HCT116 (cell line): ENCODE measurements around the gene SYF2. TPM values are rescaled to one million over a fixed set of nuclear protein-coding genes. Genes with fewer than 3 reads are reported as not detected.

Experiments used
- ATAC-seq: fragments of 200-7000 bp; cut with Tn5 transposase; 2 replicates; pipeline ENCODE4 v1.9.1; 2020; ENCODE audit warnings: mild to moderate bottlenecking, moderate library complexity
- BruUV-seq: library from RNA; stranded (reverse); fragments of 400-500 nt; replicated peaks from 2 replicates; lab custom pipeline; 2021; lab: Mats Ljungman, UMichigan
- CTCF ChIA-PET: fragments of 300-600 bp; sonication (Branson Sonifier 250); formaldehyde crosslinking; loops from one replicate; lab custom pipeline; 2021; ENCODE audit warnings: antibody characterized with exemption; lab: Charles Lee
- POLR2A ChIA-PET: fragments of 300-600, 350-600 bp; sonication (Branson Sonifier 250); formaldehyde crosslinking; loops from one replicate; lab custom pipeline; 2021; ENCODE audit warnings: antibody characterized with exemption; lab: Charles Lee
- RAD21 ChIA-PET, 2 experiments: fragments of 300-600 bp; sonication (Branson Sonifier 250); formaldehyde crosslinking; loops; one replicate each; lab custom pipeline; 2023; ENCODE audit warnings: low total read pairs in 2 of 2; ENCODE audit not compliant: uncharacterized antibody in 2 of 2, unreplicated experiment in 2 of 2, low non-redundant PET in 1 of 2; lab: Charles Lee
- DNase-seq: peaks from one replicate; pipeline ENCODE4 v3.0.0-alpha.2; 2010; ENCODE audit warnings: low read depth, low spot score
- H2AFZ ChIP-seq: fragments of 200-600 bp; shearing (Covaris generic), sonication (generic); 2 replicates; pipeline ENCODE4 v1.6.1; 2017; ENCODE audit warnings: low read depth, mixed run types, mixed read lengths, antibody characterized with exemption, low read length; ENCODE audit not compliant: poor library complexity, severe bottlenecking
- H3K27ac ChIP-seq: 2 replicates; pipeline ENCODE4 v1.5.1; 2012; ENCODE audit warnings: low read depth, low read length
- H3K27me3 ChIP-seq: fragments of 200-600 bp; sonication (generic); 2 replicates; pipeline ENCODE4 v1.6.1; 2016; ENCODE audit warnings: mixed run types, low read length, mixed read lengths; ENCODE audit not compliant: insufficient read depth
- H3K36me3 ChIP-seq, 2 experiments: fragments of 200-500 bp in 1 of 2; fragments of 200-600 bp in 1 of 2; sonication (Bioruptor generic) in 1 of 2; sonication (generic) in 1 of 2; 2 replicates each; pipeline versions ENCODE4 v1.5.1 to v1.6.1; 2014 to 2016; ENCODE audit warnings: low read length in 2 of 2, inconsistent platforms in 1 of 2, mixed read lengths in 1 of 2, mixed run types in 1 of 2; ENCODE audit not compliant: insufficient read depth in 2 of 2, control insufficient read depth in 1 of 2
- H3K4me1 ChIP-seq, 2 experiments: fragments of 200-600 bp in 1 of 2; sonication (generic) in 1 of 2; 2 replicates each; pipeline versions ENCODE4 v1.5.1 to v1.6.1; 2012 to 2017; ENCODE audit warnings: low read length in 2 of 2, inconsistent platforms in 1 of 2, mild to moderate bottlenecking in 1 of 2, mixed read lengths in 1 of 2, mixed run types in 1 of 2, moderate library complexity in 1 of 2; ENCODE audit not compliant: insufficient read depth in 2 of 2, control insufficient read depth in 1 of 2
- H3K4me2 ChIP-seq: fragments of 200-600 bp; sonication (generic); 2 replicates; pipeline ENCODE4 v1.6.1; 2017; ENCODE audit warnings: mixed run types, low read length, mixed read lengths
- H3K4me3 ChIP-seq, 2 experiments: fragments of 200-600 bp in 1 of 2; sonication (generic) in 1 of 2; replicated peaks in 1 of 2; 2 replicates each; pipeline ENCODE4 v1.5.1; 2011 to 2016; ENCODE audit warnings: low read length in 2 of 2, control low read depth in 1 of 2, low read depth in 1 of 2, mild to moderate bottlenecking in 1 of 2, mixed read lengths in 1 of 2, mixed run types in 1 of 2
- H3K79me2 ChIP-seq: fragments of 200-600 bp; sonication (generic); 2 replicates; pipeline ENCODE4 v1.6.1; 2017; ENCODE audit warnings: mild to moderate bottlenecking, mixed run types, low read length, moderate library complexity, mixed read lengths; ENCODE audit not compliant: insufficient read depth
- H3K9ac ChIP-seq: fragments of 200-600 bp; sonication (generic); 2 replicates; pipeline ENCODE4 v1.6.1; 2016; ENCODE audit warnings: low read length, mixed read lengths
- H3K9me2 ChIP-seq: fragments of 200-600 bp; sonication (generic), shearing (Covaris generic); 2 replicates; pipeline ENCODE4 v1.6.1; 2017; ENCODE audit warnings: mixed run types, mild to moderate bottlenecking, moderate library complexity; ENCODE audit not compliant: insufficient read depth
- H3K9me3 ChIP-seq, 2 experiments: fragments of 200-500 bp in 1 of 2; fragments of 200-600 bp in 1 of 2; sonication (Bioruptor generic) in 1 of 2; sonication (generic) in 1 of 2; 2 replicates each; pipeline ENCODE4 v1.6.1; 2014 to 2017; ENCODE audit warnings: low read length in 2 of 2, mixed read lengths in 2 of 2, inconsistent platforms in 1 of 2, low read depth in 1 of 2, mild to moderate bottlenecking in 1 of 2, mixed run types in 1 of 2, moderate library complexity in 1 of 2; ENCODE audit not compliant: control insufficient read depth in 1 of 2, insufficient read depth in 1 of 2
- H4K20me1 ChIP-seq: fragments of 200-600 bp; sonication (generic), shearing (Covaris generic); 2 replicates; pipeline ENCODE4 v1.6.1; 2017; ENCODE audit warnings: mixed run types, mild to moderate bottlenecking, moderate library complexity; ENCODE audit not compliant: insufficient read depth
- CEBPB ChIP-seq: IDR thresholded peaks from 2 replicates; pipeline ENCODE4 v1.6.1; 2012; ENCODE audit warnings: low read depth
- EGR1 ChIP-seq: IDR thresholded peaks from 2 replicates; pipeline ENCODE4 v1.6.1; 2012; ENCODE audit warnings: low read depth
- ELF1 ChIP-seq: IDR thresholded peaks from 2 replicates; pipeline ENCODE4 v1.6.1; 2012; ENCODE audit warnings: low read depth, borderline replicate concordance
- EZH2 ChIP-seq: fragments of 200-600 bp; sonication (generic); IDR thresholded peaks from 2 replicates; pipeline ENCODE4 v1.6.1; 2017; ENCODE audit warnings: antibody characterized with exemption, mixed run types
- EZH2phosphoT487 ChIP-seq: fragments of 200-600 bp; IDR thresholded peaks from 2 replicates; pipeline ENCODE4 v1.6.1; 2018; ENCODE audit warnings: antibody characterized with exemption, borderline replicate concordance
- FOSL1 ChIP-seq: IDR thresholded peaks from 2 replicates; pipeline ENCODE4 v1.6.1; 2012; ENCODE audit warnings: low read depth
- JUND ChIP-seq: IDR thresholded peaks from 2 replicates; pipeline ENCODE4 v1.6.1; 2012
- POLR2A ChIP-seq: IDR thresholded peaks from 2 replicates; pipeline ENCODE4 v1.7.0; 2011; ENCODE audit warnings: borderline replicate concordance; ENCODE audit not compliant: insufficient read depth, insufficient read length; ENCODE audit errors: extremely low read depth
- POLR2AphosphoS5 ChIP-seq: IDR thresholded peaks from 2 replicates; pipeline ENCODE4 v1.6.1; 2011; ENCODE audit warnings: mild to moderate bottlenecking, low read depth, low read length, moderate library complexity
- RAD21 ChIP-seq: IDR thresholded peaks from 2 replicates; pipeline ENCODE4 v1.6.1; 2012; ENCODE audit warnings: low read depth, mild to moderate bottlenecking
- SIN3A ChIP-seq: IDR thresholded peaks from 2 replicates; pipeline ENCODE4 v1.6.1; 2012; ENCODE audit warnings: low read depth
- SP1 ChIP-seq: IDR thresholded peaks from 2 replicates; pipeline ENCODE4 v1.6.1; 2012; ENCODE audit warnings: low read depth
- SRF ChIP-seq: IDR thresholded peaks from 2 replicates; pipeline ENCODE4 v1.6.1; 2012; ENCODE audit warnings: low read depth
- YY1 ChIP-seq: IDR thresholded peaks from 2 replicates; pipeline ENCODE4 v1.6.1; 2011; ENCODE audit warnings: low read length, low read depth, moderate library complexity, mild to moderate bottlenecking; ENCODE audit not compliant: insufficient replicate concordance; ENCODE audit errors: extremely low read depth
- ZFX ChIP-seq: fragments of 450-650 bp; IDR thresholded peaks from 2 replicates; pipeline ENCODE4 v1.6.1; 2017
- intact Hi-C: fragments of 100-400 bp; cut with micrococcal nuclease; formaldehyde crosslinking; loops from 2 replicates; pipeline ENCODE4 v1.10.0; 2022
- total RNA-seq: library from RNA; stranded (reverse); gene quantifications from one replicate; pipeline ENCODE4 v1.2.1, GENCODE V29; 2021; ENCODE audit not compliant: unreplicated experiment
- TF ChIP-seq, protein P1 (sequence below): IDR thresholded peaks from 2 replicates; pipeline ENCODE4 v1.6.1; 2012
- TF ChIP-seq, protein P2 (sequence below): IDR thresholded peaks from 2 replicates; pipeline ENCODE4 v1.6.1; 2012; ENCODE audit warnings: low read depth
- TF ChIP-seq, protein P3 (sequence below): IDR thresholded peaks from 2 replicates; pipeline ENCODE4 v1.6.1; 2012
- TF ChIP-seq, protein P4 (sequence below): IDR thresholded peaks from 2 replicates; pipeline ENCODE4 v1.6.1; 2011; ENCODE audit warnings: mild to moderate bottlenecking, low read length, moderate library complexity; ENCODE audit not compliant: insufficient replicate concordance; ENCODE audit errors: extremely low read depth

The SYF2 gene
- total RNA-seq, 1 experiment from 2014 or later: 40.4 TPM

DNA sequence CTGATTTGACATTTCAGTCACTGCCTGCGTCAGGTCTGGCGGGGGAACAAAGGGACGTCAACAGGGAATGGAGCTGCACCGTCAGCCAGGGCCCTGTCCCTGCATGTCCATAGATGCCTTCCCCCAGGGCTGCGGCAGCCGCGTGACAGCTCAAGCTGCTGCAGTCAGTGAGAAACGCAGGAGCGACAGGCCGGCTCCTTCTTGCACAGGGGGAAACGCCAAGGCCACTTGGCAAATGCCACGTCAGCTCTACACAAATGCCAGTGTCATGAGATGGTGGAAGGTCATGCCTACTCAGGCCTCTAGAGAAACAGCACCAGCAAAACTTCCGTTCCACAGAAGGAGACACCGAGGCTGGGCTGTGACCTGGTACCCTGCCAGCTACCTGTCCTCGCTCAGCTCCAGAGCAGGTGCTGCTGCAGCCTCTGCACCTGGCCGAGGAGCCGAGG lies 37.7 kb downstream of the SYF2 start:
- intact Hi-C loops: no loop called here
- Histone ChIP-seq H4K20me1 (no peaks in the 10 kb centered on the region), H3K36me3 (no peaks in the 10 kb centered on the region), H3K4me3 (no peak overlapping the region), H3K79me2 (no peaks in the 10 kb centered on the region), H3K9me2 (no peaks in the 10 kb centered on the region), H3K4me1 (peaks cover 0 to 6% of the 10 kb centered on the region in 2 experiments; a peak in 1 of 4 replicates), H2AFZ (no peak overlapping the region), H3K27ac (no peak overlapping the region), H3K27me3 (no peaks in the 10 kb centered on the region), H3K9me3 (no peaks in the 10 kb centered on the region), H3K4me2 (no peak overlapping the region), H3K9ac (no peak overlapping the region)
- BruUV-seq: no TSS peak
- DNase-seq: no peak
- ATAC-seq: no peak
- ChIA-PET POLR2A (no interaction called here), RAD21 (no interaction called here), CTCF (no interaction called here)
- TF ChIP-seq SRF: no peak
- TF ChIP-seq SIN3A: no peak
- TF ChIP-seq, protein P1, sequence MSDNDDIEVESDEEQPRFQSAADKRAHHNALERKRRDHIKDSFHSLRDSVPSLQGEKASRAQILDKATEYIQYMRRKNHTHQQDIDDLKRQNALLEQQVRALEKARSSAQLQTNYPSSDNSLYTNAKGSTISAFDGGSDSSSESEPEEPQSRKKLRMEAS: no peak
- no peak for TF ChIP-seq CEBPB
- no peak for TF ChIP-seq POLR2A
- TF ChIP-seq, protein P2, sequence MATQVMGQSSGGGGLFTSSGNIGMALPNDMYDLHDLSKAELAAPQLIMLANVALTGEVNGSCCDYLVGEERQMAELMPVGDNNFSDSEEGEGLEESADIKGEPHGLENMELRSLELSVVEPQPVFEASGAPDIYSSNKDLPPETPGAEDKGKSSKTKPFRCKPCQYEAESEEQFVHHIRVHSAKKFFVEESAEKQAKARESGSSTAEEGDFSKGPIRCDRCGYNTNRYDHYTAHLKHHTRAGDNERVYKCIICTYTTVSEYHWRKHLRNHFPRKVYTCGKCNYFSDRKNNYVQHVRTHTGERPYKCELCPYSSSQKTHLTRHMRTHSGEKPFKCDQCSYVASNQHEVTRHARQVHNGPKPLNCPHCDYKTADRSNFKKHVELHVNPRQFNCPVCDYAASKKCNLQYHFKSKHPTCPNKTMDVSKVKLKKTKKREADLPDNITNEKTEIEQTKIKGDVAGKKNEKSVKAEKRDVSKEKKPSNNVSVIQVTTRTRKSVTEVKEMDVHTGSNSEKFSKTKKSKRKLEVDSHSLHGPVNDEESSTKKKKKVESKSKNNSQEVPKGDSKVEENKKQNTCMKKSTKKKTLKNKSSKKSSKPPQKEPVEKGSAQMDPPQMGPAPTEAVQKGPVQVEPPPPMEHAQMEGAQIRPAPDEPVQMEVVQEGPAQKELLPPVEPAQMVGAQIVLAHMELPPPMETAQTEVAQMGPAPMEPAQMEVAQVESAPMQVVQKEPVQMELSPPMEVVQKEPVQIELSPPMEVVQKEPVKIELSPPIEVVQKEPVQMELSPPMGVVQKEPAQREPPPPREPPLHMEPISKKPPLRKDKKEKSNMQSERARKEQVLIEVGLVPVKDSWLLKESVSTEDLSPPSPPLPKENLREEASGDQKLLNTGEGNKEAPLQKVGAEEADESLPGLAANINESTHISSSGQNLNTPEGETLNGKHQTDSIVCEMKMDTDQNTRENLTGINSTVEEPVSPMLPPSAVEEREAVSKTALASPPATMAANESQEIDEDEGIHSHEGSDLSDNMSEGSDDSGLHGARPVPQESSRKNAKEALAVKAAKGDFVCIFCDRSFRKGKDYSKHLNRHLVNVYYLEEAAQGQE: no peak
- no peak for TF ChIP-seq JUND
- TF ChIP-seq, protein P3, sequence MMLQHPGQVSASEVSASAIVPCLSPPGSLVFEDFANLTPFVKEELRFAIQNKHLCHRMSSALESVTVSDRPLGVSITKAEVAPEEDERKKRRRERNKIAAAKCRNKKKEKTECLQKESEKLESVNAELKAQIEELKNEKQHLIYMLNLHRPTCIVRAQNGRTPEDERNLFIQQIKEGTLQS: no peak
- TF ChIP-seq ELF1: no peak
- no peak for TF ChIP-seq SP1
- TF ChIP-seq, protein P4, sequence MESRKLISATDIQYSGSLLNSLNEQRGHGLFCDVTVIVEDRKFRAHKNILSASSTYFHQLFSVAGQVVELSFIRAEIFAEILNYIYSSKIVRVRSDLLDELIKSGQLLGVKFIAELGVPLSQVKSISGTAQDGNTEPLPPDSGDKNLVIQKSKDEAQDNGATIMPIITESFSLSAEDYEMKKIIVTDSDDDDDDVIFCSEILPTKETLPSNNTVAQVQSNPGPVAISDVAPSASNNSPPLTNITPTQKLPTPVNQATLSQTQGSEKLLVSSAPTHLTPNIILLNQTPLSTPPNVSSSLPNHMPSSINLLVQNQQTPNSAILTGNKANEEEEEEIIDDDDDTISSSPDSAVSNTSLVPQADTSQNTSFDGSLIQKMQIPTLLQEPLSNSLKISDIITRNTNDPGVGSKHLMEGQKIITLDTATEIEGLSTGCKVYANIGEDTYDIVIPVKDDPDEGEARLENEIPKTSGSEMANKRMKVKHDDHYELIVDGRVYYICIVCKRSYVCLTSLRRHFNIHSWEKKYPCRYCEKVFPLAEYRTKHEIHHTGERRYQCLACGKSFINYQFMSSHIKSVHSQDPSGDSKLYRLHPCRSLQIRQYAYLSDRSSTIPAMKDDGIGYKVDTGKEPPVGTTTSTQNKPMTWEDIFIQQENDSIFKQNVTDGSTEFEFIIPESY: no peak
- TF ChIP-seq ZFX: no peak
- TF ChIP-seq FOSL1: no peak
- TF ChIP-seq YY1: no peak
- TF ChIP-seq EZH2: no peak
- TF ChIP-seq POLR2AphosphoS5: no peak
- TF ChIP-seq EZH2phosphoT487: no peak
- no peak for TF ChIP-seq RAD21
- no peak for TF ChIP-seq EGR1
